ENCODE data around the gene GALNT10. TPM values are rescaled to one million over a fixed set of nuclear protein-coding genes. Genes with fewer than 3 reads are reported as not detected.

The GALNT10 gene
- total RNA-seq, 1 donor from 2014 or later, result 11.5 TPM

- TF ChIP-seq POLR2A (IDR thresholded peaks at IDR 0.05) (no peak), POLR2AphosphoS5 (IDR thresholded peaks at IDR 0.05; ENCODE audit: insufficient read depth in 1 of 2, low read depth in 1 of 2) (no peak), CTCF (IDR thresholded peaks at IDR 0.05) (no peak)
- Histone ChIP-seq H3K27ac (no peak overlapping the region), H3K4me3 (no peak overlapping the region), H3K4me1 (peaks cover 9% of the 10 kb centered on the region), H3K9me3 (no peaks in the 10 kb centered on the region), H3K27me3 (no peaks in the 10 kb centered on the region), H3K36me3 (no peaks in the 10 kb centered on the region)
- intact Hi-C loops (cut with DNase I), result loop anchor here (10.0 kb wide), 2 partner anchors 209 to 429 kb away; partner anchors contain the start of gene GALNT10
- DNase-seq (ENCODE audit: extremely low spot score in 2 of 2), result no peak
Measured at GRCh38 chr5:154403776-154404387, 213.3 kb downstream of the GALNT10 start.

DNA sequence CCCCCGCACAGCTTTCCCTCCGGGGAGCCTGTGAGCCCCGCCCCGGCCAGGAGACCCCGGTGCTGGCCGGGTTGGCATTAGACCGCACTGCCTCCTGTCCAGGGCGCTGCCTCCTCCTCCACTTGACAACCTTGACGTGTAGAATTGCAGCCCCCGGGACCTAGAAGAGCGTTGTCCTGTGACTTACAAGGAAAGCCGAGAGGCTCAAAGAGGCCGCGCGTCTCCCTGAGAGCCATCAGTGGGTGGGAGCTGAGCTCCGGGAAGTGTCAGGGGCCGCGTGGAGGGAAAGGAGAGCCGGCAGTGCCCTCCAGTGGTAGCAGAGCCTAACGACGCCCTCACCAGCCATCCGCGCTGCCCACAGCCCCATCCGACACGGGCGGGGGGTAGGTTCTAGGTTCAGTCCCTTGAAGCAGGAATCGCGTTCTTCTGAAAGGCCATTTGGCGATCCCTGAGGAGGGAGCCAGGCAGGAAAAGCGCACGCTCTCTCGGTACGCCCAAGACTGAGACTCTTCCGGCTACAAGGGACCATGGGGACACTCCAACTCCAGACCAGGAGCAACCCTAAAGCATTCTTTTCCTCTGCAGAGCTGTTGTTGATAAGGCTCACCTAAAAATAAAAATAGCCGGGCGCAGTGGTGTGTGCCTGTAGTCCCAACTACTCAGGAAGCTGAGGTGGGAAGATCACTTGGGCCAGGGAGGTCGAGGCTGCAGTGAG, 214.7 kb downstream of the GALNT10 start:
- intact Hi-C loops (cut with DNase I), result loop anchor here (10.0 kb wide), 2 partner anchors 210 to 430 kb away; partner anchors contain the start of gene GALNT10
- no peak for TF ChIP-seq POLR2A (IDR thresholded peaks at IDR 0.05)
- TF ChIP-seq POLR2AphosphoS5 (IDR thresholded peaks at IDR 0.05; ENCODE audit: insufficient read depth in 1 of 2, low read depth in 1 of 2), result peak in 1 of 2 donors; percentile 16
- peak; percentile 75 to 86 (median 82) for TF ChIP-seq CTCF (IDR thresholded peaks at IDR 0.05)

GRCh38 chr5:154406231-154406630, 215.7 kb downstream of the GALNT10 start:
- no peak overlapping the region for H3K27ac ChIP-seq
- no peaks in the 10 kb centered on the region for H3K9me3 ChIP-seq
- H3K4me1 ChIP-seq, result peaks cover 9% of the 10 kb centered on the region
- TF ChIP-seq POLR2A (IDR thresholded peaks at IDR 0.05) (no peak), CTCF (IDR thresholded peaks at IDR 0.05) (no peak), POLR2AphosphoS5 (IDR thresholded peaks at IDR 0.05; ENCODE audit: insufficient read depth in 1 of 2, low read depth in 1 of 2) (no peak)
- H3K36me3 ChIP-seq, result peaks cover 0 to 4% of the 10 kb centered on the region in 2 donors
- no peaks in the 10 kb centered on the region for H3K27me3 ChIP-seq
- no peak for DNase-seq (ENCODE audit: extremely low spot score in 2 of 2)
- H3K4me3 ChIP-seq, result no peak overlapping the region
- intact Hi-C loops (cut with DNase I), result loop anchor here (10.0 kb wide), 2 partner anchors 211 to 431 kb away; partner anchors contain the start of gene GALNT10

More for the DNA sequence above, 214.7 kb downstream of the GALNT10 start:
- DNase-seq (ENCODE audit: extremely low spot score in 2 of 2), result no peak
- Histone ChIP-seq H3K4me3 (peak overlapping the region; percentile 28 to 33), H3K36me3 (no peaks in the 10 kb centered on the region), H3K4me1 (peaks cover 9% of the 10 kb centered on the region), H3K27me3 (no peaks in the 10 kb centered on the region), H3K9me3 (no peaks in the 10 kb centered on the region), H3K27ac (no peak overlapping the region)

DNA sequence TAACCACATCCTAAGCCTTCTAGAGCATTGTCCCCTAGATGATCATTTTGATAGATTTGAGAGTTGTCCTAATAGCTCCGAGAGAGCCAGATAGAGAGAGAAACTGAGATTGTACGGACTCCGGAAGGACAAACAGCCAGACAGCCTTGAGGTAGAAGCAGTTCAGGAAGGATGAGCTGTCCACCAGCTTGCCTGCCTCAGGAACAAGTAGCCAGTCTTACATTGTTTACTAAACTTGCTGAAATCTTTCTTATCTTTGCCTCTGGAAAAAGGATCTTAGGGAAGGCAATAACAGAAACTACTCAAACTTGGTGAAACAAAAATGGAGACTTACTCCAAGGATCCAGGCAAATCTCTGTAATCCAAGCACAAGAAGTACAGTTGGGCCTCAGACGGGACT, 216.3 kb downstream of the GALNT10 start:
- H3K9me3 ChIP-seq, result no peaks in the 10 kb centered on the region

More for the DNA sequence above, 216.3 kb downstream of the GALNT10 start:
- no peak overlapping the region for H3K27ac ChIP-seq
- peaks cover 0 to 4% of the 10 kb centered on the region in 2 donors for H3K36me3 ChIP-seq
- TF ChIP-seq POLR2AphosphoS5 (IDR thresholded peaks at IDR 0.05; ENCODE audit: insufficient read depth in 1 of 2, low read depth in 1 of 2) (no peak), POLR2A (IDR thresholded peaks at IDR 0.05) (no peak), CTCF (IDR thresholded peaks at IDR 0.05) (no peak)
- no peak overlapping the region for H3K4me3 ChIP-seq
- H3K27me3 ChIP-seq, result no peaks in the 10 kb centered on the region
- intact Hi-C loops (cut with DNase I), result loop anchor here (10.0 kb wide), 2 partner anchors 212 to 432 kb away; partner anchors contain the start of gene GALNT10
- peaks cover 9% of the 10 kb centered on the region for H3K4me1 ChIP-seq
- no peak for DNase-seq (ENCODE audit: extremely low spot score in 2 of 2)
